ENCODE measurements around the gene KLHL21. TPM values are rescaled to one million over a fixed set of nuclear protein-coding genes. Genes with fewer than 3 reads are reported as not detected.

KLHL21 gene
- total RNA-seq, 1 donor from 2014 or later, result 69.5 TPM

DNA sequence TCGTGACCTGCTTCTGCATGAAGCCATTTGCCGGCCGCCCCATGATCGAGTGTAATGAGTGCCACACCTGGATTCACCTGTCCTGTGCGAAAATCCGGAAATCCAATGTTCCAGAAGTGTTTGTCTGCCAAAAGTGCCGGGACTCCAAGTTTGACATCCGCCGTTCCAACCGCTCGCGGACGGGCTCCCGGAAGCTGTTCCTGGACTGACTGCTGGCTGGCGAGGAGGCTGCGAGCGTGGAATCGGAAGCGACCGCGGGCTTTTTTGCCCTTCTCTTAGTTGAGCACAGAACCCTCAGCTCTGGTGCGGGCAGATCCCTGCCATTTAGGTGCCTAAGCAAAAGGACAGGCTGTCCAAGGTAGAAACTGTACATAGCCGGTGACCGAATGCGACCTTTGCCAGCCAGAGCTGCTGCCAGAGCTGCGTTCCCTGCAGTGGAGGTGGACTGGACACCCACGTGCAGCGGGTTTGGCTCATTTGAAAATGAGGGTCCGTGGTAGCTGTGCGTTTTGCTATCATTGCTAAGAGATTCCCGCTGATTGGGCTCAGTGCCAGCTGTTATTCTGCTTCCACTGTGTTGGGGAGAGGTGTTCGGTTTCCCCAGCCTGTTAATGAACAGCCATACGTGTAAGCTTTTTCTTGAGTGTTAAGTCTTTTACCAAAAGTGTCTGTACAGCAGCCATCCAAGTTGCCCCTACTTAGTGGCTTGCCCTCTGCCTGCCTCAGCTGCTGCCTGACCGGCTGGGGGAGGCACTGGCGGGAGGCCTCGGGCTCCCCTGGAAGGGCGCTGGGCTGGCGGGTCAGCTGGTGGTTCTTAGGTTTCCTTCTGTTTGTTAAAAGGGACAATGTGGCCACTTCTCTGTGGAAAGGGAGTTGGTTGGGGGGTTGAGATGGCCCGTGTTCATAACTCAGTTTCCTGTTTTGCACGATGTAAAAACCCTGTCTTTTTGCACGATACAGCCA lies 19.0 kb upstream of the KLHL21 start:
- Histone ChIP-seq H3K4me3 (ENCODE audit: low read depth, low read length) (no peak overlapping the region), H3K27me3 (ENCODE audit: control insufficient read depth, insufficient read depth, low read length) (no peaks in the 10 kb centered on the region), H3K36me3 (ENCODE audit: control insufficient read depth, insufficient read depth, low read length) (no peaks in the 10 kb centered on the region)
- TF ChIP-seq, protein P1, sequence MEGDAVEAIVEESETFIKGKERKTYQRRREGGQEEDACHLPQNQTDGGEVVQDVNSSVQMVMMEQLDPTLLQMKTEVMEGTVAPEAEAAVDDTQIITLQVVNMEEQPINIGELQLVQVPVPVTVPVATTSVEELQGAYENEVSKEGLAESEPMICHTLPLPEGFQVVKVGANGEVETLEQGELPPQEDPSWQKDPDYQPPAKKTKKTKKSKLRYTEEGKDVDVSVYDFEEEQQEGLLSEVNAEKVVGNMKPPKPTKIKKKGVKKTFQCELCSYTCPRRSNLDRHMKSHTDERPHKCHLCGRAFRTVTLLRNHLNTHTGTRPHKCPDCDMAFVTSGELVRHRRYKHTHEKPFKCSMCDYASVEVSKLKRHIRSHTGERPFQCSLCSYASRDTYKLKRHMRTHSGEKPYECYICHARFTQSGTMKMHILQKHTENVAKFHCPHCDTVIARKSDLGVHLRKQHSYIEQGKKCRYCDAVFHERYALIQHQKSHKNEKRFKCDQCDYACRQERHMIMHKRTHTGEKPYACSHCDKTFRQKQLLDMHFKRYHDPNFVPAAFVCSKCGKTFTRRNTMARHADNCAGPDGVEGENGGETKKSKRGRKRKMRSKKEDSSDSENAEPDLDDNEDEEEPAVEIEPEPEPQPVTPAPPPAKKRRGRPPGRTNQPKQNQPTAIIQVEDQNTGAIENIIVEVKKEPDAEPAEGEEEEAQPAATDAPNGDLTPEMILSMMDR (IDR thresholded peaks at IDR 0.05; ENCODE audit: insufficient read depth, low read length, poor library complexity, severe bottlenecking), result no peak
- DNase-seq (ENCODE audit: low read depth), result no peak

DNA sequence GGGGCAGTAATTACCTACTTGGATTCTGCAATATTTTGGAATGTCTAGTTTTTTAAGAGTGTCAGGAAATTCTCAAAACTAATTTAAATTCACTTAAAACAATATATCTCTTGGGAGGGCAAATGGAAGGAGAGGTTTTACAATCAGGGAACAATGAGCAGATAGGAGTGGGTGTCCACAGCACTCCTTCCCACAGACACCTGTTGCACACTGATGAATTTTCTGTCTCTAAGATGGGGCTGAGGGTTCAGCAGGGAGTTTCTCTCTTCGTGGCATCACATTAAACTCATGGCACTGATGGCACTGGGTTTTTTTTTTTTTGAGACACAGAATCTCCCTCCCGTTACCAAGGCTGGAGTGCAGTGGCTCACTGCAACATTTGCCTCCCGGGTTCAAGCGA lies 16.4 kb upstream of the KLHL21 start:
- DNase-seq (ENCODE audit: low read depth), result no peak
- H3K4me3 ChIP-seq (ENCODE audit: low read depth, low read length), result no peak overlapping the region
- TF ChIP-seq, protein P1 (IDR thresholded peaks at IDR 0.05; ENCODE audit: insufficient read depth, low read length, poor library complexity, severe bottlenecking), result no peak
- no peaks in the 10 kb centered on the region for H3K36me3 ChIP-seq (ENCODE audit: control insufficient read depth, insufficient read depth, low read length)
- no peaks in the 10 kb centered on the region for H3K27me3 ChIP-seq (ENCODE audit: control insufficient read depth, insufficient read depth, low read length)

GRCh38 chr1:6614929-6615785 lies 12.5 kb upstream of the KLHL21 start:
- TF ChIP-seq, protein P1 (IDR thresholded peaks at IDR 0.05; ENCODE audit: insufficient read depth, low read length, poor library complexity, severe bottlenecking), result no peak
- Histone ChIP-seq H3K27me3 (ENCODE audit: control insufficient read depth, insufficient read depth, low read length) (no peaks in the 10 kb centered on the region), H3K4me3 (ENCODE audit: low read depth, low read length) (peak overlapping the region; percentile 85), H3K36me3 (ENCODE audit: control insufficient read depth, insufficient read depth, low read length) (no peaks in the 10 kb centered on the region)
- DNase-seq (ENCODE audit: low read depth), result no peak

DNA sequence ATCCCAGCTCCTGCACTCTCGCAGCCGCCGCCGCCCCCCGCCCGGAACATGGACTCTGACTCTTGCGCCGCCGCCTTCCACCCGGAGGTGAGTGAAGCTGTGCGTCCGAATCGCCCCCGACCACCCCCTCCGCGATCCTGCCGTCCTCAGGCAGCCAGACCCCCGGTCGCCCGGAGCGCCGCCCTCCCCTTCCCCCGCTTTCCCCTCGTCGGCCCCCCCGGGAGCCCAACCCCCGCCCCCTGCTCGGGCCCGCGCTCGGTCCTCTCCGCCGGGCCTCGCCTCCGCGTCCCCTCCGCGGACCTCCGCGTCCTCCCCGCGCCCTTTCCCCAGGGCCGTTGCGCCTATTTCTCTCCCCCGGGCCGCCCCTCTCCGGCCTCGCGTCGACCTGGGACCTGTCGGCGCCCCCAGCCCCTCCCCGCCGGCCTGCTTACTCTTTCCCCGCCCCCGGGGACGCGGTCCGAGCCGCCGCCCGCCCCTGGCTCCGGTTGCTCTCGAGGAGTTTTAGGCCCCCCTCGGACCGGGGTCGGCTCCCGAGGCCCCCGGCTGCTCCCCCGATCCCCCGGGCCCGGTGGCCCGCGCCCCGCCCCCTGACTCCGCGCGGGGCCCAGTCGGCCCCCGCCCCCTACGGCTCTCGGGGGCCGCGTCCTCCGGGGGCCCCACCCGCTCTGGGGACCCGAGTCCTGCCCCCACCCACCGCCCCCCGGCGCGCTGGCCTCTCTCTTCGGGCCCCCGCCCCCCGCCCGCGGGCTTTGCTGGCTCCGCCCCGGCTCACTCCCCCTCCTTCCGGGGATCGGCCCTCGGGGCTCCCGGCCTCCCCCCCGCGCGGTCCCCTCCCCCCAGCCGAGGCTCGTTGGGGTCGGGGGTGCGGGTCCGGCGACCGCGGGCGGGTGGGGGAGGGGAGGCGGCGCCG lies 11.6 kb upstream of the KLHL21 start:
- TF ChIP-seq, protein P1 (IDR thresholded peaks at IDR 0.05; ENCODE audit: insufficient read depth, low read length, poor library complexity, severe bottlenecking), result no peak
- DNase-seq (ENCODE audit: low read depth), result no peak
- Histone ChIP-seq H3K36me3 (ENCODE audit: control insufficient read depth, insufficient read depth, low read length) (no peaks in the 10 kb centered on the region), H3K4me3 (ENCODE audit: low read depth, low read length) (peak overlapping the region; percentile 85), H3K27me3 (ENCODE audit: control insufficient read depth, insufficient read depth, low read length) (no peaks in the 10 kb centered on the region)

DNA sequence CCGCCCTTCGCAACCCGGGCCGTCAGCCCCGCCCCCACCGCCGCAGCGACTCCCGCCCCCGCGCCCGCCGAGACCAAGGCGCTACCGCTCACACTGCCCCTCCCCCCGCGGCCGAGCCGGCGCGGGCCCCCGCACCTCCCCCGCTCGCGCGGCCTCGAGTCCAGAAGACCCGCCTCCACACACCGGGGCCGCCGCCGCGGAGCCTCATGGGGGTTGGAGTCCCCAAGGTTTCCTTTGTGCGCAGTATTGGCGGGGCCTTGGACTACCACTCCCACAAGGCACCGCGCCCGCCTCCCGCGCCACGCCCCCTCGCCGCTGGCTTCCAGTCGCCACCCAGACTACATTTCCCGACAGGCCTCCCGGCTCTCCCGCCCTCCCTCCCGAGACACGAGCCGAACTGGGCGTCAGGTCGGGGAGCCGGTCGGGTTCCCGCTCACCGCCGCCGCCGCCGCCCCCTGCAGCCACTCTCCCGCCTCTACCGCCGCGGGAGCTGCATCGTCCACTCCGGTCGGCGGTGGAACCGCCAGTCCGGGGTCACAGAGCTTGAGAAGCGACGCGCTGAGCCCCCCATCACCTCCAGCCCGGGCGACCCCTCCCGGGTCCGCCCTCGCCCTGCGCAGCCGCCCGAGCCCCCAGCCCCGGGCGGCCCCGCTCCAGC lies 10.8 kb upstream of the KLHL21 start, which contains the start of gene PHF13:
PHF13 (plus strand) TSS at position 371 of the 658 bp plus-strand sequence. CDS start 336 bp downstream, outside the sequence.
- peak; percentile 80 for DNase-seq (ENCODE audit: low read depth)

More for the DNA sequence above, 10.8 kb upstream of the KLHL21 start, which contains the start of gene PHF13:
- H3K4me3 ChIP-seq (ENCODE audit: low read depth, low read length), result peak within 1 kb of the TSS; percentile 85
- TF ChIP-seq, protein P1 (IDR thresholded peaks at IDR 0.05; ENCODE audit: insufficient read depth, low read length, poor library complexity, severe bottlenecking), result no peak
- no peaks in the 10 kb centered on the region for H3K36me3 ChIP-seq (ENCODE audit: control insufficient read depth, insufficient read depth, low read length)
- no peaks in the 10 kb centered on the region for H3K27me3 ChIP-seq (ENCODE audit: control insufficient read depth, insufficient read depth, low read length)
